ENCODE measurements around the gene OXA1L. TPM values are rescaled to one million over a fixed set of nuclear protein-coding genes. Genes with fewer than 3 reads are reported as not detected.

The OXA1L gene
- total RNA-seq, 1 experiment from 2014 or later = 71.3 TPM

DNA sequence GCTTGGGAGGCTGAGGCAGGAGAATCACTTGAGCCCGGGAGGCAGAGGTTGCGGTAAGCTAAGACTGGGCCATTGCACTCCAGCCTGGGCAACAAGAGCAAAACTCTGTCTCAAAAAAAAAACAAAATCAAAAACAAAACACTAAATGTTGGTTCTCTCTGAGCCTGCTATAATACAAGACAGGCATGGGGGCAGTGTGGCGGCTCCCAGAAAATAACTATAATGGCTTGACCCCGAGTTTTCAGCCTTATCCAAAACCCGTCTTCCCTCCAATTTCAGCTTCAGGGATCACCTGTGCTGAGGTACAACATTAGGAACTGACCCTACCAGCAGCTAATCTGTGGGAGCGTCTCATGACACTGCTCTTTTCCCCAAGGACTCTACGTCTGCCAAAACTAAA is 47.9 kb downstream of the OXA1L start:
- Histone ChIP-seq H3K4me1 (ENCODE audit: control insufficient read depth, insufficient read depth, low read length) (peaks cover 1% of the 10 kb centered on the region; the same call in 1 of the 2 replicates), H3K4me3 (ENCODE audit: low read depth in 2 of 2, low read length in 2 of 2) (no peak overlapping the region), H3K27me3 (ENCODE audit: control insufficient read depth, insufficient read depth, low read length) (no peaks in the 10 kb centered on the region), H3K36me3 (ENCODE audit: control insufficient read depth, insufficient read depth, low read length) (no peaks in the 10 kb centered on the region), H3K27ac (ENCODE audit: low read length) (no peak overlapping the region), H3K9me3 (ENCODE audit: control insufficient read depth, insufficient read depth, low read depth, low read length) (no peaks in the 10 kb centered on the region)
- in situ Hi-C loops (cut with HindIII; ENCODE audit: low pct_unique_long_range_greater_than_20kb, low sequenced_read_pairs) = no loop called here
- POLR2A ChIA-PET = no interaction called here
- ATAC-seq (no peak), DNase-seq (ENCODE audit: low read depth, low spot score) (no peak)
- TF ChIP-seq SIN3A (IDR thresholded peaks at IDR 0.05; ENCODE audit: borderline replicate concordance, insufficient read depth, low read depth, low read length) = no peak
- intact Hi-C loops (cut with micrococcal nuclease; ENCODE audit: unreplicated experiment) = no loop called here
- CTCF ChIA-PET = no interaction called here
- BruUV-seq (replicated peaks) = no TSS peak

DNA sequence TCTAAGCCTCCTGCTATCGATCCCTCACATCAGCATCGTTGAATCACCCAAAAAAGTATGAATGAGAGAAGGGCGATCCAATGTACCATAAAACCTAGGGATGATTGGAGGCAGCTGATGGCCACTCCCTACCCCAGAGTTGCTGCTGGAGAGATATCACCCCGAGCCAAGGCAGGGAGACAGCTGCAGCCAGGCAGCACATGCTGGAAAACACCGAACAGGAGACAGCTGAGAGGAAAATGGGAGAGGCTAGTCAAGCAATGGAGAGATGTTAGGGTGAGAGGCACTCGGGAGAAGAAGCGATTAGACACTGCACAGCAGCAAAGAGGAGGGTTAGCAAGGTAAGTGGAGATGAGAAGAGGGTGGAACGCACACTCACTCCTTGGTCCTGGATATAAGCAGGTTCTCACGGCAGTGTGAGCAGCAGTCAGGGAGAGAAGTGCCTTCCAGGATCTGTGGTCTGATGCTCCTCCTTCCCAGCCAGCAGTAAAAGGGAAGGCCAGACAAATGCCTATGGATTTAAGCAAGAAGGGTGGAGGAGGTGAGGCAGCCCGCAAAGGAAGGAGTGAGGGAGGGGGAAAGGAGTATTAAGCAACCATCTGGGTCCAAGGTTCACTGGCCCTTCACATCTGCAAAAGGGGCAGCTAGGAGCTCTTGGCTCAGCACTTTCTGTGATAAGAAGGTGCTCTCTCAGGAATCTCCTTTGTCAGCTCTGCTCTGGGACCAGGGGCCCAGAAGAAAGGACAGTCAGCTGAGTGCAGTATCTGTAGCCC is 48.6 kb downstream of the OXA1L start, which contains the start of gene SLC7A7:
SLC7A7 (minus strand) TSS at position 495 of the 773 bp plus-strand sequence. CDS start 2,037 bp downstream, outside the sequence.
- H3K9me3 ChIP-seq (ENCODE audit: control insufficient read depth, insufficient read depth, low read depth, low read length) = no peaks in the 10 kb centered on the region
- no peaks in the 10 kb centered on the region for H3K27me3 ChIP-seq (ENCODE audit: control insufficient read depth, insufficient read depth, low read length)
- ChIA-PET POLR2A (no interaction called here), CTCF (interaction anchor here (0.6 to 1.4 kb wide), 2 partner anchors 10 to 41 kb away, joined by 3 to 5 read pairs; no protein-coding TSS in a partner anchor)
- peaks cover 3% of the 10 kb centered on the region; the same call in 1 of the 2 replicates for H3K4me1 ChIP-seq (ENCODE audit: control insufficient read depth, insufficient read depth, low read length)
- ATAC-seq (0 out of 2 replicates have a peak, but pooled peaks have one; percentile 40), DNase-seq (ENCODE audit: low read depth, low spot score) (no peak)
- in situ Hi-C loops (cut with HindIII; ENCODE audit: low pct_unique_long_range_greater_than_20kb, low sequenced_read_pairs) = no loop called here
- TF ChIP-seq SIN3A (IDR thresholded peaks at IDR 0.05; ENCODE audit: borderline replicate concordance, insufficient read depth, low read depth, low read length) (no peak), TCF7L2 (IDR thresholded peaks at IDR 0.05; ENCODE audit: low read depth, low read length) (no peak), POLR2AphosphoS5 (IDR thresholded peaks at IDR 0.05; ENCODE audit: low read depth, low read length) (no peak)
- TF ChIP-seq, protein P1, sequence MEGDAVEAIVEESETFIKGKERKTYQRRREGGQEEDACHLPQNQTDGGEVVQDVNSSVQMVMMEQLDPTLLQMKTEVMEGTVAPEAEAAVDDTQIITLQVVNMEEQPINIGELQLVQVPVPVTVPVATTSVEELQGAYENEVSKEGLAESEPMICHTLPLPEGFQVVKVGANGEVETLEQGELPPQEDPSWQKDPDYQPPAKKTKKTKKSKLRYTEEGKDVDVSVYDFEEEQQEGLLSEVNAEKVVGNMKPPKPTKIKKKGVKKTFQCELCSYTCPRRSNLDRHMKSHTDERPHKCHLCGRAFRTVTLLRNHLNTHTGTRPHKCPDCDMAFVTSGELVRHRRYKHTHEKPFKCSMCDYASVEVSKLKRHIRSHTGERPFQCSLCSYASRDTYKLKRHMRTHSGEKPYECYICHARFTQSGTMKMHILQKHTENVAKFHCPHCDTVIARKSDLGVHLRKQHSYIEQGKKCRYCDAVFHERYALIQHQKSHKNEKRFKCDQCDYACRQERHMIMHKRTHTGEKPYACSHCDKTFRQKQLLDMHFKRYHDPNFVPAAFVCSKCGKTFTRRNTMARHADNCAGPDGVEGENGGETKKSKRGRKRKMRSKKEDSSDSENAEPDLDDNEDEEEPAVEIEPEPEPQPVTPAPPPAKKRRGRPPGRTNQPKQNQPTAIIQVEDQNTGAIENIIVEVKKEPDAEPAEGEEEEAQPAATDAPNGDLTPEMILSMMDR (IDR thresholded peaks at IDR 0.05) = no peak
- TF ChIP-seq, protein P2, sequence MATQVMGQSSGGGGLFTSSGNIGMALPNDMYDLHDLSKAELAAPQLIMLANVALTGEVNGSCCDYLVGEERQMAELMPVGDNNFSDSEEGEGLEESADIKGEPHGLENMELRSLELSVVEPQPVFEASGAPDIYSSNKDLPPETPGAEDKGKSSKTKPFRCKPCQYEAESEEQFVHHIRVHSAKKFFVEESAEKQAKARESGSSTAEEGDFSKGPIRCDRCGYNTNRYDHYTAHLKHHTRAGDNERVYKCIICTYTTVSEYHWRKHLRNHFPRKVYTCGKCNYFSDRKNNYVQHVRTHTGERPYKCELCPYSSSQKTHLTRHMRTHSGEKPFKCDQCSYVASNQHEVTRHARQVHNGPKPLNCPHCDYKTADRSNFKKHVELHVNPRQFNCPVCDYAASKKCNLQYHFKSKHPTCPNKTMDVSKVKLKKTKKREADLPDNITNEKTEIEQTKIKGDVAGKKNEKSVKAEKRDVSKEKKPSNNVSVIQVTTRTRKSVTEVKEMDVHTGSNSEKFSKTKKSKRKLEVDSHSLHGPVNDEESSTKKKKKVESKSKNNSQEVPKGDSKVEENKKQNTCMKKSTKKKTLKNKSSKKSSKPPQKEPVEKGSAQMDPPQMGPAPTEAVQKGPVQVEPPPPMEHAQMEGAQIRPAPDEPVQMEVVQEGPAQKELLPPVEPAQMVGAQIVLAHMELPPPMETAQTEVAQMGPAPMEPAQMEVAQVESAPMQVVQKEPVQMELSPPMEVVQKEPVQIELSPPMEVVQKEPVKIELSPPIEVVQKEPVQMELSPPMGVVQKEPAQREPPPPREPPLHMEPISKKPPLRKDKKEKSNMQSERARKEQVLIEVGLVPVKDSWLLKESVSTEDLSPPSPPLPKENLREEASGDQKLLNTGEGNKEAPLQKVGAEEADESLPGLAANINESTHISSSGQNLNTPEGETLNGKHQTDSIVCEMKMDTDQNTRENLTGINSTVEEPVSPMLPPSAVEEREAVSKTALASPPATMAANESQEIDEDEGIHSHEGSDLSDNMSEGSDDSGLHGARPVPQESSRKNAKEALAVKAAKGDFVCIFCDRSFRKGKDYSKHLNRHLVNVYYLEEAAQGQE (IDR thresholded peaks at IDR 0.05; ENCODE audit: insufficient read depth in 1 of 2, low read depth in 2 of 2, low read length in 1 of 2) = no peak
- H3K4me3 ChIP-seq (ENCODE audit: low read depth in 2 of 2, low read length in 2 of 2) = no peak within 1 kb of the TSS
- intact Hi-C loops (cut with micrococcal nuclease; ENCODE audit: unreplicated experiment) = no loop called here
- no TSS peak for BruUV-seq (replicated peaks)
- no peaks in the 10 kb centered on the region for H3K36me3 ChIP-seq (ENCODE audit: control insufficient read depth, insufficient read depth, low read length)
- H3K27ac ChIP-seq (ENCODE audit: low read length) = no peak within 1 kb of the TSS

Measured in Panc1 (cell line).